HepG2 (cell line): ENCODE measurements around the gene UBR3. TPM values are rescaled to one million over a fixed set of nuclear protein-coding genes. Genes with fewer than 3 reads are reported as not detected.
A peak's percentile ranks its signal among the peaks of the same experiment; 100 is the strongest.

Experiments used
- ATAC-seq: fragments of 200-7000 bp; cut with Tn5 transposase; 3 replicates; pipeline ENCODE4 v1.9.1; 2020; ENCODE audit warnings: mild to moderate bottlenecking, moderate library complexity
- BruUV-seq: library from RNA; stranded (reverse); fragments of 400-500 nt; replicated peaks from 2 replicates; lab custom pipeline; 2021; lab: Mats Ljungman, UMichigan
- CTCF ChIA-PET: fragments of 300-600 bp; formaldehyde crosslinking; extraction: SDS; loops from one replicate; lab custom pipeline; 2021; ENCODE audit warnings: low total read pairs, inconsistent platforms, low intra/inter-chr PET ratio; lab: Yijun Ruan, JAX
- POLR2A ChIA-PET: fragments of 350-600 bp; sonication (Branson Sonifier 250); formaldehyde crosslinking; loops from one replicate; lab custom pipeline; 2020; ENCODE audit warnings: antibody characterized with exemption, inconsistent platforms; lab: Yijun Ruan, JAX
- DNase-seq: peaks from one replicate; pipeline ENCODE4 v3.0.0-alpha.2; 2015; ENCODE audit warnings: low spot score
- FAIRE-seq: peaks from 3 replicates; lab custom pipeline; 2011; peaks lifted over from hg19 to GRCh38; lab: Jason Lieb, UNC
- H2AFZ ChIP-seq: one replicate; pipeline ENCODE4 v1.6.1; 2011; ENCODE audit warnings: low read length, inconsistent platforms
- H3K27ac ChIP-seq: fragments of 300-600 bp; 3 replicates; pipeline ENCODE4 v1.8.0; 2011; ENCODE audit warnings: mixed run types, mild to moderate bottlenecking, mixed read lengths, low read length, inconsistent platforms; ENCODE audit not compliant: insufficient read depth; ENCODE audit errors: extremely low read length
- H3K27me3 ChIP-seq, 2 experiments: fragments of 200-600 bp in 1 of 2; 2 replicates in 1 of 2; 3 replicates in 1 of 2; pipeline versions ENCODE4 v1.6.0 to v1.8.0; 2011; ENCODE audit warnings: low read length in 2 of 2, mild to moderate bottlenecking in 2 of 2, moderate library complexity in 2 of 2, inconsistent platforms in 1 of 2; ENCODE audit not compliant: insufficient read depth in 2 of 2, control insufficient read depth in 1 of 2
- H3K36me3 ChIP-seq, 2 experiments: fragments of 200-600 bp in 1 of 2; replicated peaks in 1 of 2; 2 replicates in 1 of 2; 3 replicates in 1 of 2; pipeline versions ENCODE4 v1.5.1 to v1.8.0; 2011; ENCODE audit warnings: low read length in 2 of 2, inconsistent platforms in 1 of 2; ENCODE audit not compliant: insufficient read depth in 2 of 2, control insufficient read depth in 1 of 2
- H3K4me1 ChIP-seq: 2 replicates; pipeline ENCODE4 v1.5.1; 2012; ENCODE audit warnings: low read length, inconsistent platforms; ENCODE audit not compliant: insufficient read depth
- H3K4me2 ChIP-seq: 2 replicates; pipeline ENCODE4 v1.6.0; 2011; ENCODE audit warnings: low read depth, low read length, inconsistent platforms
- H3K4me3 ChIP-seq, 3 experiments: fragments of 200-600 bp in 1 of 3; sonication (generic), shearing (Covaris generic) in 1 of 3; replicated peaks in 1 of 3; 2 replicates each; pipeline ENCODE4 v1.5.1; 2011 to 2016; ENCODE audit warnings: low read length in 3 of 3, inconsistent platforms in 2 of 3, low read depth in 2 of 3, mild to moderate bottlenecking in 2 of 3, control low read depth in 1 of 3, mixed read lengths in 1 of 3; ENCODE audit not compliant: insufficient read depth in 1 of 3
- H3K79me2 ChIP-seq: one replicate; pipeline ENCODE4 v1.6.1; 2011; ENCODE audit warnings: low read length, inconsistent platforms; ENCODE audit not compliant: insufficient read depth
- H3K9ac ChIP-seq: 2 replicates; pipeline ENCODE4 v1.6.0; 2011; ENCODE audit warnings: mild to moderate bottlenecking, low read depth, low read length, inconsistent platforms; ENCODE audit not compliant: insufficient read depth
- H3K9me3 ChIP-seq: 2 replicates; pipeline ENCODE4 v1.5.1; 2012; ENCODE audit warnings: mild to moderate bottlenecking, low read length
- H4K20me1 ChIP-seq: 2 replicates; pipeline ENCODE4 v1.6.0; 2011; ENCODE audit warnings: inconsistent platforms, mild to moderate bottlenecking, low read length, moderate library complexity; ENCODE audit not compliant: insufficient read depth
- KLF9 ChIP-seq: IDR thresholded peaks from 2 replicates; pipeline ENCODE4 v1.6.1; 2016; ENCODE audit warnings: low read depth
- MXI1 ChIP-seq: IDR thresholded peaks from 3 replicates; pipeline ENCODE4 v1.6.1; 2012; ENCODE audit warnings: low read depth, low read length, inconsistent platforms, borderline replicate concordance
- PBX3 ChIP-seq: sonication (generic); formaldehyde crosslinking; IDR thresholded peaks from 2 replicates; pipeline ENCODE4 v1.8.1; 2023; ENCODE audit warnings: missing genetic modification reagents, inconsistent platforms, borderline replicate concordance
- RFXANK ChIP-seq: IDR thresholded peaks from 2 replicates; pipeline ENCODE4 v1.6.1; 2016
- SRSF4 ChIP-seq: fragments of 200-400 bp; formaldehyde crosslinking; IDR thresholded peaks from one replicate; pipeline ENCODE4 v1.6.1; 2018; ENCODE audit warnings: mild to moderate bottlenecking, low read depth, low read length, moderate library complexity; ENCODE audit not compliant: poor library complexity, severe bottlenecking
- ZKSCAN8 ChIP-seq: IDR thresholded peaks from 2 replicates; pipeline ENCODE4 v1.6.1; 2016; ENCODE audit warnings: borderline replicate concordance, missing genetic modification reagents, missing compliant biosample characterization
- ZNF121 ChIP-seq: sonication (generic); formaldehyde crosslinking; IDR thresholded peaks from 2 replicates; pipeline ENCODE4 v1.5.0; 2020; ENCODE audit warnings: mild to moderate bottlenecking, missing genetic modification reagents
- ZNF230 ChIP-seq: sonication (generic); formaldehyde crosslinking; IDR thresholded peaks from 2 replicates; pipeline ENCODE4 v1.4.0; 2020; ENCODE audit warnings: mild to moderate bottlenecking, missing genetic modification reagents
- ZNF607 ChIP-seq: sonication (generic); formaldehyde crosslinking; IDR thresholded peaks from 2 replicates; pipeline ENCODE4 v1.5.1; 2020; ENCODE audit warnings: missing genetic modification reagents, mild to moderate bottlenecking, borderline replicate concordance
- WGBS: methylation state at CpG from one replicate; pipeline ENCODE4 v1.1.6; 2017; ENCODE audit warnings: low lambda C conversion rate; 5-methylcytosine and 5-hydroxymethylcytosine counted together
- in situ Hi-C: cut with HindIII; loops from 2 replicates; pipeline ENCODE4 v1.10.0; 2017; ENCODE audit warnings: low pct_unique_long_range_greater_than_20kb; ENCODE audit not compliant: extremely low pct_ligation_motif_present
- intact Hi-C: fragments of 100-400 bp; cut with micrococcal nuclease; formaldehyde crosslinking; loops from one replicate; pipeline ENCODE4 v1.10.0; 2022; ENCODE audit not compliant: unreplicated experiment
- polyA plus RNA-seq, 8 experiments: library from polyadenylated mRNA; depleted of rRNA in 3 of 8; stranded (reverse) in 7 of 8; unstranded in 1 of 8; fragments of >200 nt; fragmentation: Illumina TruSeq in 4 of 8; extraction: Trizol in 4 of 8; gene quantifications; 2 replicates each; pipeline versions ENCODE4 v1.2.1 to v1.2.3, GENCODE V29; 2011 to 2016; ENCODE audit warnings: low read depth in 4 of 8, missing spikeins in 1 of 8, mixed read lengths in 1 of 8; ENCODE audit not compliant: insufficient read depth in 1 of 8
- total RNA-seq, 5 experiments: library from RNA; depleted of rRNA; stranded (reverse); fragments of >200 nt; fragmentation: Illumina TruSeq; extraction: Trizol; gene quantifications; 2 replicates each; pipeline ENCODE4 v1.2.3, GENCODE V29; 2016; ENCODE audit warnings: low read depth in 1 of 5
- TF ChIP-seq, protein P1 (sequence below): sonication (generic); formaldehyde crosslinking; IDR thresholded peaks from 2 replicates; pipeline ENCODE4 v1.5.0; 2020; ENCODE audit warnings: mild to moderate bottlenecking, missing genetic modification reagents, moderate library complexity
- TF ChIP-seq, protein P2 (sequence below): IDR thresholded peaks from 2 replicates; pipeline ENCODE4 v1.6.1; 2016; ENCODE audit warnings: mild to moderate bottlenecking, missing biosample characterization, missing genetic modification reagents

UBR3 gene
- total and polyA plus RNA-seq, 2 of the 13 experiments (the other 11 are each of a cell fraction or from before 2014, with no cell fraction given): 15.1 to 28.0 TPM

DNA sequence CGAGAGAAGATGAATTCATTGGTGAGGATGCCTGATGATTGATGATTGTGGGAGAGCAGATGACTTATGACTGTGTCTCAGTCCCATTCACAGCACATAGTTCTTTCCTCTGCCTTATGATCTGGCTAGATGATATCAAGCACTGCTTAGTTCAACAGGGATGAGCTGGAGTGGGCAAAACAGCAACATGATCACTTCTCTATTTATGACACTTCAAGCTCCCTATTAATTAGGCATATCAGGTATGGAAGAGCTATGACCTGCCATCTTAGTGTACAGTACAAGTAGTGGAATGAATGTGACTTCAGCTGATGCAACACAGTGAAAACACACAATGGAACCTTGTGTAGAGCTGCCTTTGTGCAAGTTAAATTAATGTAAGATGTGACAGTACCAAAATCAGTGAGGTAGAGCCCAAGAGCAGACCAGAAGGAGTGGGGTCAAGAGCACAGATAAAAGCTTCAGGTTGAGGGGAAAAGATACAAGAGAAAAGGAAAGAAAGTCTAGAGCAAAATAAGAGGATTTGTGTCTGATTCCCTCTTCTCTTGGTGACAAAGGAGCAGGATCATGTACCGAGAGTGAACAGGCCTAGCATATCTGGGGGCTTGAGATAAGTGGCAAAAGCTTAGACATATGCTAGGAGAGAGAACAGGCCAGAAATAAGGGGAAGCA lies 257.7 kb downstream of the UBR3 start (continued):
- TF ChIP-seq, protein P1, sequence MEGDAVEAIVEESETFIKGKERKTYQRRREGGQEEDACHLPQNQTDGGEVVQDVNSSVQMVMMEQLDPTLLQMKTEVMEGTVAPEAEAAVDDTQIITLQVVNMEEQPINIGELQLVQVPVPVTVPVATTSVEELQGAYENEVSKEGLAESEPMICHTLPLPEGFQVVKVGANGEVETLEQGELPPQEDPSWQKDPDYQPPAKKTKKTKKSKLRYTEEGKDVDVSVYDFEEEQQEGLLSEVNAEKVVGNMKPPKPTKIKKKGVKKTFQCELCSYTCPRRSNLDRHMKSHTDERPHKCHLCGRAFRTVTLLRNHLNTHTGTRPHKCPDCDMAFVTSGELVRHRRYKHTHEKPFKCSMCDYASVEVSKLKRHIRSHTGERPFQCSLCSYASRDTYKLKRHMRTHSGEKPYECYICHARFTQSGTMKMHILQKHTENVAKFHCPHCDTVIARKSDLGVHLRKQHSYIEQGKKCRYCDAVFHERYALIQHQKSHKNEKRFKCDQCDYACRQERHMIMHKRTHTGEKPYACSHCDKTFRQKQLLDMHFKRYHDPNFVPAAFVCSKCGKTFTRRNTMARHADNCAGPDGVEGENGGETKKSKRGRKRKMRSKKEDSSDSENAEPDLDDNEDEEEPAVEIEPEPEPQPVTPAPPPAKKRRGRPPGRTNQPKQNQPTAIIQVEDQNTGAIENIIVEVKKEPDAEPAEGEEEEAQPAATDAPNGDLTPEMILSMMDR (CRISPR knock-in tag): no peak
- TF ChIP-seq MXI1 (no peak), PBX3 (CRISPR knock-in tag) (no peak), SRSF4 (no peak)
- TF ChIP-seq, protein P2, sequence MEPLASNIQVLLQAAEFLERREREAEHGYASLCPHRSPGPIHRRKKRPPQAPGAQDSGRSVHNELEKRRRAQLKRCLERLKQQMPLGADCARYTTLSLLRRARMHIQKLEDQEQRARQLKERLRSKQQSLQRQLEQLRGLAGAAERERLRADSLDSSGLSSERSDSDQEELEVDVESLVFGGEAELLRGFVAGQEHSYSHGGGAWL (CRISPR knock-in tag): no peak
- TF ChIP-seq, all 625 proteins: peak for 4

DNA sequence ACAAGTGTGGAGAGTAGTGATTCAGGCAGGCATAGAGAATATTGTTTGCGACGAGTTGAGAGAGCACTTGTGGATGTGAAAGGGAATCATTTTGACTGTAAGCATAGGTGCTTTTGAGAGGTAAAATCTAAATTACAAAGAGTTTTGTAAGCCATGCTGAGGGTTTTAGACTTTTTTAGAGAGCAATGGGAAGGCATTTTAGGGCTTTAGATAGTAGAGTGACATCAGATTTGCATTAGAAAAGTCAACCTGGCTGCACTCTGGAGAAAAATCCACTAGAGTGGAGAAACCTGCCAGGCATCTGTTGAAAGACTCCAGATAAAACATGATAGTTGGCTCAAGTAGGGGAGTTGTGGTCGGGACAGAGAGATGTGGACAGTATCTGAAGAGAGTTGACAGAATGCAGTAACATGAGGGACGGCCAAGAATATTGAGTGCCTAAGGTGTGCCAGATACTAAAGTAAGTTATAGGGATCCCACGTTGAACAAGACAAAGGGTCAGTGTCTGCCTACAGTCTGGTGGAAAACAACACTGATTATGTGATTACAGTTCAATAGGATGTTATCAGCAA lies 258.9 kb downstream of the UBR3 start:
- no peak overlapping the region for H3K4me3 ChIP-seq
- no peaks in the 10 kb centered on the region for H3K9me3 ChIP-seq
- H3K4me1 ChIP-seq: 0 out of 2 replicates have a peak, but pooled peaks cover under 1% of the 10 kb centered on the region
- no peak overlapping the region for H2AFZ ChIP-seq
- WGBS: 88% methylated on average over 5 of the region's 5 CpGs
- POLR2A ChIA-PET: no interaction called here
- H3K79me2 ChIP-seq: no peaks in the 10 kb centered on the region
- H3K27ac ChIP-seq: no peak overlapping the region
- H3K9ac ChIP-seq: no peak overlapping the region
- ATAC-seq: peak; percentile 17; the same call in 1 of the 3 replicates
- TF ChIP-seq KLF9 (CRISPR knock-in tag): no peak
- TF ChIP-seq RFXANK: no peak
- TF ChIP-seq ZKSCAN8 (CRISPR knock-in tag): no peak
- no peak for TF ChIP-seq ZNF607
- TF ChIP-seq ZNF121 (CRISPR knock-in tag): no peak
- no peak for TF ChIP-seq ZNF230 (CRISPR knock-in tag)
- TF ChIP-seq, all 625 proteins: peak for 0
- Histone ChIP-seq H3K36me3 (0 out of 5 replicates have a peak, but pooled peaks cover 0 to 3% of the 10 kb centered on the region in 2 experiments), H3K4me2 (no peak overlapping the region), H4K20me1 (no peaks in the 10 kb centered on the region), H3K27me3 (no peaks in the 10 kb centered on the region)
- intact Hi-C loops (no loop called here), in situ Hi-C loops (no loop called here)
- BruUV-seq: no TSS peak
- DNase-seq: no peak
- CTCF ChIA-PET: no interaction called here
- FAIRE-seq: no peak
